Stimulated activated CD8-positive, alpha-beta memory T cell treated with anti-CD3 and anti-CD28 coated beads, Interleukin-4, amount 100 ng/mL, for 24 hours (primary cell): ENCODE data around the gene HLA-DOB.

Experiments
- DNase-seq: peaks from one replicate; pipeline ENCODE4 v3.0.0-alpha.2; 2020; ENCODE audit warnings: low read depth

Gene HLA-DOB

GRCh38 chr6:32843331-32843978 is 26.7 kb upstream of the HLA-DOB start:
- no peak for DNase-seq

GRCh38 chr6:32842690-32843089 is 25.9 kb upstream of the HLA-DOB start:
- DNase-seq = no peak

GRCh38 chr6:32842021-32842650 is 25.3 kb upstream of the HLA-DOB start:
- no peak for DNase-seq

GRCh38 chr6:32840604-32841246 is 23.9 kb upstream of the HLA-DOB start:
- DNase-seq = no peak

DNA sequence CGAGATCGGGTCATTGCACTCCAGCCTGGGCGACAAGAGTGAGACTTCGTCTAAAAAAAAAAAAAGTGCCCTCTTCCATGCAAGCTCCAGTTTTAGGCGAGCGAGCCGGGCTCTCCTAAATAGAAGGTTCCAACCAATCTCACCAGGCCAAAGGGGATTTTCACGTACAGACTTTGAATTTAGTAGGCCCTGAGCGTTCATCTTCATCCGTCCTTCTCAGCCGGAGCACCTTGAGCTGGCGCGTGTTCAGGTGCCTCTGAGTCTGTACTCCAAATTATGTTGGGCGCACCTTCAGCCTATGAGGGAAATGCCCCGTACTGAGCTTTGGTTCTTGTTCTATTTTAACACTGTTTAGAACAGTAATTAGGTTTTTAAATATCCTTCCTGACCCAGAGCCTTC is 22.6 kb upstream of the HLA-DOB start:
- DNase-seq = no peak

- peak; percentile 96 for DNase-seq
Observed at GRCh38 chr6:32838114-32838958, 21.5 kb upstream of the HLA-DOB start, which contains the start of gene TAP2. Gene TAP2, minus strand, starts transcription at chr6:32838739. Its CDS starts 506 bp downstream, at chr6:32838233.

GRCh38 chr6:32837651-32838113 is 20.9 kb upstream of the HLA-DOB start:
- DNase-seq = no peak

- DNase-seq = no peak
Observed at GRCh38 chr6:32836873-32837272, 20.1 kb upstream of the HLA-DOB start.

GRCh38 chr6:32835167-32835893 is 18.5 kb upstream of the HLA-DOB start:
- DNase-seq = no peak

- no peak for DNase-seq
Observed at GRCh38 chr6:32833664-32834063, 16.9 kb upstream of the HLA-DOB start.

DNA sequence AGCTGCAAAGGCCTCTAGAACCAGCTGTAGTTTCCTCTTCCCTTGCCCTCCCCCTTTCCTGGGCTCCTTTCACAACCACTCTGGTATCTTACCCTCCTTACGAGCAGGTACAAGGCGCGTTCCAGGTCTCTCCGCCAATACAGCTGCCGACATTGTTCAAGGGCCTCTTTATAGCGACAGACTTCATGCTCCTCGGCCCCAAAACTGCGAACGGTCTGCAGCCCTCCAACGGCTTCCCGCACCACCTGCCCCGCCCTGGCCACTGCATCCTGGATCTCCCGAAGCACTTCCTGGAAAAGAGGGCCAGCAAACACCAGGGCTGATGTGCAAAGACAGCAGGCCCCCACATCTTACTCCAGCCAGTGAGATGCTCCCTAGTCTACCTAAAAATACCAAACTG is 15.7 kb upstream of the HLA-DOB start:
- DNase-seq = no peak

DNA sequence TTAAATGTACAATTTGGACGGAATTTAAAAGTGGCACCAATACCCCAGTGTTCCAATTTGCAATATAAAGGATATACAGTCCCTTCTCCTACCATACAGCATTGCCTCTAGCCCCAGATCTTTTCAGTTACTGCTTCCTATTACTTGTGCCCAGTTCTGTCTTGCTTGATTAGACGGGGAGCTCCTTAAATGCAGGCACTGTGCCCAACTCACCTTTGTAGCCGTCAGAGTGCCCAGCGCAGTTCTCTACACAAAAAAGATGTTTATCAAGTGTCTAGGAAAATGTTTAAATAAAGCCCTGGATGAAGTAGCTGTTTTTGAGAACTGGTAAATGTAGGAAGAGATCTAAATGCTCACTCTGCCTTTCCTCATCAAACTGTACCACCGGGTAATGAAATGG is 14.1 kb upstream of the HLA-DOB start:
- DNase-seq = no peak

DNA sequence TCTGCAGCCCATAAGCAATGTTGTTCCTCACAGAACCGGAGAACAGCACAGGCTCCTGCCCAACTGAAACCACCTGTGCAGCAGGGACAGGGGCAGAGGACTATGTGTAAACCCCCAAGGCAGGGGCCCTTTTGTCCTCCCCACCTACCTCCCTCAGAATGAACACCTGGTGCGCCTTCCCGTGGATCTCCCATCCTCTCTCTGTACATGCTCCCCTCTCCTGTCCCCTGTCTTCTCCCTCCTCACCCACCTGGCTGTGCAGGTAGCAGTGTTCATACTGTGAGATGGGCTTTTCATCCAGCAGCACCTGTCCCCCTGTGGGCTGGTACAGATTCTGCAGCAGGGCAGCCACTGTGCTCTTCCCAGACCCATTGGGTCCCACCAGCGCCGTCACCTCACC is 13.2 kb upstream of the HLA-DOB start:
- DNase-seq = no peak

DNA sequence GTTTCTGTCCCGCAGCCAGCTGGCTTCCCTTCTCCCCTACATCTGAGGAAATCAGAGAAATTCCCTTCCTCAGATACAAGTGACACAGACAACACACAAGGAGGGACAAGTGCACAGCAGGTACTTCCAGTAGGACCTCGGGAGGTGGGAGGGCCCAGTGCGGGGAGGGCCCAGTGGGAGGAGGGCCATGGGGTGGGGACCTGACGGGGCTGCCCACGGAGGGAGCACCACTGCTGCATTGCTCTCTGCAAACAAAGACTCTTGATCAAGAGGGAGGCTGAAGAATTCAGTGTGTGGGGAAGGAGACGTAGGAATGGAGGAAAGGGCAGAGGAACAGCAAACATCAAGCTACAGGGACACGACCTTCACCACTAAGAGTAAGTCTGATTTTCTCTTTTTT is 12.7 kb upstream of the HLA-DOB start:
- no peak for DNase-seq

GRCh38 chr6:32827025-32827424 is 10.2 kb upstream of the HLA-DOB start:
- no peak for DNase-seq

GRCh38 chr6:32825966-32826365 is 9.2 kb upstream of the HLA-DOB start:
- DNase-seq = no peak

DNA sequence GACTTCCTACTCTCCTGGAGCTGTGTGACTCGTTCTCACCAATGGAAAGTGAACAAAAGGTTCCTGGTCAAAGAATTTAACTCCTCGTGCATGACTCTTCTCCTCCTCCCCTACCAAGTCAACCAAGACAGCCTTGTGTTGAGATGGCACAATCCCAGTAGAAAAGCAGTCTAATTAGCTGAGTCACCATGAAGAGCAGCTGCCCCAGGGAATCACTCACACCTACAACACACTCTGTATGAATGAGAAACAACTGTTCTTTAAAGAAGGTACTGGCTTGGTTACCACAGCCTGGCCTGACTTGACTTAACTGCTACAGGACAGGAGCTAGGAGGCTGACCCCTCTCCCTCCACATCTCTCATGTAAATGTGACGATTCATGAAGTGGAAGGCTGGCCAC is 2.9 kb upstream of the HLA-DOB start:
- DNase-seq = no peak

GRCh38 chr6:32818867-32819266 is 2.1 kb upstream of the HLA-DOB start:
- no peak for DNase-seq

- no peak for DNase-seq
Observed at GRCh38 chr6:32815996-32816395, 806 bp downstream of the HLA-DOB start.

DNA sequence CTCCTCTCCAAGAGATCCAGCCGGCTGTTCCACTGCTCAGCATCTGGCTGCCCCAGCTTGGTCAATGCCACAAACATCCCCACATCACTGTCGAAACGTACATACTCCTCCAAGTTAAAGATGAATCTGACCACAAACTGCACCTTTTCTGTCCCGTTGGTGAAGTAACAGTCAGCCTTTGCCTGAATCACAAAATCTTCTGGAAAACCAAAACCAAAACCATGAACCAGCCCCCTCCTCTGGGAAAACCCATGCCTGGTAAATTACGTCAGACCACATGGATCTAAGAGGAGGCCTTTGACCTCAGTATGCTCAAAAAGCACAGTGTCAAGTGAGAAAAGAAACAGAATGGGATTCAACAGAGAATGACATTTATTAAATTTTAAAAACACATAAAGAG is 1.7 kb downstream of the HLA-DOB start:
- no peak for DNase-seq

DNA sequence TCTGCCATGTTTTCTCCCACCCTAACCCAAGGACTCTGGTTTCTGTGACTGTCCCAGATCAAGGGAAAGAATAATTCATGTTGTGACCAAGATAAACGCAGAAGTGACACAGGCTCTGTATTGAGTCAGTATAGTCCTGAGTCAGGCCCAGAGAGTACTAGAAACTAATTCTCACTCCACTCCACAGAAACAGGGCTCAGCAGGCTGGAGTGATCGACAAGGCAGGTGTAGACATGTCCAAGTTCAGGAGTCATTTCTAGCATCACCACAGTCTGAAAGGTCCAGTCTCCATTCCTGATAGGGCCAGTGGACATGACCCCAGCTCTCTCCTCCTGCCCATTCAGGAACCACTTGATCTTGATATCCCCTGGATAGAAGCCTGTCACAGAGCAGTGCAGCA is 2.7 kb downstream of the HLA-DOB start:
- DNase-seq = no peak

- no peak for DNase-seq
Observed at GRCh38 chr6:32809171-32809570, 7.6 kb downstream of the HLA-DOB start.
